CD4-positive, alpha-beta T cell (primary cell): Measurements from ENCODE around the gene TMEM81. TPM values are rescaled to one million over a fixed set of nuclear protein-coding genes. Genes with fewer than 3 reads are reported as not detected.

Experiments used
- ATAC-seq: fragments of 200-7000 bp; cut with Tn5 transposase; one replicate; pipeline ENCODE4 v1.10.0; 2022; ENCODE audit warnings: mild to moderate bottlenecking; ENCODE audit not compliant: poor library complexity
- CTCF ChIA-PET: fragments of 350-600 bp; sonication (Branson Sonifier 250); formaldehyde crosslinking; loops from one replicate; lab custom pipeline; 2021; ENCODE audit warnings: antibody characterized with exemption, inconsistent platforms; lab: Charles Lee
- POLR2A ChIA-PET: fragments of 350-600 bp; sonication (Branson Sonifier 250); formaldehyde crosslinking; loops from one replicate; lab custom pipeline; 2021; ENCODE audit warnings: antibody characterized with exemption, inconsistent platforms; lab: Charles Lee
- DNase-seq, 14 experiments: peaks; one replicate each; pipeline ENCODE4 v3.0.0-alpha.2; 2013 to 2020; ENCODE audit warnings: mixed read lengths in 2 of 14
- H3K27ac ChIP-seq, 2 donors: one replicate each; pipeline versions ENCODE4 v1.5.1 to v1.7.0; 2013; ENCODE audit warnings: low read length in 2 of 2, low read depth in 1 of 2, mild to moderate bottlenecking in 1 of 2
- H3K27me3 ChIP-seq, 2 experiments: 1 replicate in 1 of 2; 2 replicates in 1 of 2; pipeline versions ENCODE4 v1.6.1 to v1.7.0; 2013; ENCODE audit warnings: low read length in 2 of 2, control low read depth in 1 of 2, mild to moderate bottlenecking in 1 of 2, moderate library complexity in 1 of 2; ENCODE audit not compliant: insufficient read depth in 2 of 2, control insufficient read depth in 1 of 2
- H3K36me3 ChIP-seq: one replicate; pipeline ENCODE4 v1.6.1; 2013; ENCODE audit warnings: low read length, control low read depth; ENCODE audit not compliant: insufficient read depth
- H3K4me1 ChIP-seq: one replicate; pipeline ENCODE4 v1.6.1; 2013; ENCODE audit warnings: low read length, control low read depth; ENCODE audit not compliant: insufficient read depth
- H3K4me3 ChIP-seq: one replicate; pipeline ENCODE4 v1.5.1; 2013; ENCODE audit warnings: mild to moderate bottlenecking, low read length, moderate library complexity
- H3K9me3 ChIP-seq, 2 experiments: 1 replicate in 1 of 2; 2 replicates in 1 of 2; pipeline versions ENCODE4 v1.6.1 to v1.7.0; 2013; ENCODE audit warnings: low read length in 2 of 2, mild to moderate bottlenecking in 2 of 2, control low read depth in 1 of 2, moderate library complexity in 1 of 2; ENCODE audit not compliant: control insufficient read depth in 1 of 2, insufficient read depth in 1 of 2
- H3K27ac Mint-ChIP-seq: one replicate; pipeline ENCODE4 v1.8.0; 2020; ENCODE audit warnings: mixed read lengths
- H3K27me3 Mint-ChIP-seq: one replicate; pipeline ENCODE4 v1.8.0; 2021; ENCODE audit warnings: mixed read lengths
- H3K36me3 Mint-ChIP-seq: one replicate; pipeline ENCODE4 v1.8.0; 2021; ENCODE audit warnings: low read depth, mixed read lengths
- H3K4me1 Mint-ChIP-seq: one replicate; pipeline ENCODE4 v1.8.0; 2021; ENCODE audit warnings: low read depth, mixed read lengths
- H3K4me3 Mint-ChIP-seq: one replicate; pipeline ENCODE4 v1.8.0; 2020; ENCODE audit warnings: mild to moderate bottlenecking, mixed read lengths
- H3K9me3 Mint-ChIP-seq: one replicate; pipeline ENCODE4 v1.8.0; 2020; ENCODE audit warnings: mixed read lengths
- intact Hi-C, 2 experiments: fragments of 100-400 bp; cut with DNase I in 1 of 2; cut with micrococcal nuclease in 1 of 2; formaldehyde crosslinking; loops; one replicate each; pipeline versions ENCODE4 v1.15.1 to v1.9.0; 2023 to 2025; cut with DNase I, micrococcal nuclease
- total RNA-seq, 174 experiments: library from RNA in 2 of 174; stranded (reverse) in 2 of 174; gene quantifications; one replicate each; pipeline ENCODE4 v1.2.3 and lab custom pipeline; 2021 to 2026
- TF ChIP-seq, protein P1 (sequence below): fragments of 200-600 bp; IDR thresholded peaks from one replicate; pipeline ENCODE4 v1.8.0; 2022; ENCODE audit warnings: antibody characterized with exemption, mild to moderate bottlenecking

The TMEM81 gene
- total RNA-seq, 2 experiments from 2014 or later = 2.1 to 2.2 TPM

DNA sequence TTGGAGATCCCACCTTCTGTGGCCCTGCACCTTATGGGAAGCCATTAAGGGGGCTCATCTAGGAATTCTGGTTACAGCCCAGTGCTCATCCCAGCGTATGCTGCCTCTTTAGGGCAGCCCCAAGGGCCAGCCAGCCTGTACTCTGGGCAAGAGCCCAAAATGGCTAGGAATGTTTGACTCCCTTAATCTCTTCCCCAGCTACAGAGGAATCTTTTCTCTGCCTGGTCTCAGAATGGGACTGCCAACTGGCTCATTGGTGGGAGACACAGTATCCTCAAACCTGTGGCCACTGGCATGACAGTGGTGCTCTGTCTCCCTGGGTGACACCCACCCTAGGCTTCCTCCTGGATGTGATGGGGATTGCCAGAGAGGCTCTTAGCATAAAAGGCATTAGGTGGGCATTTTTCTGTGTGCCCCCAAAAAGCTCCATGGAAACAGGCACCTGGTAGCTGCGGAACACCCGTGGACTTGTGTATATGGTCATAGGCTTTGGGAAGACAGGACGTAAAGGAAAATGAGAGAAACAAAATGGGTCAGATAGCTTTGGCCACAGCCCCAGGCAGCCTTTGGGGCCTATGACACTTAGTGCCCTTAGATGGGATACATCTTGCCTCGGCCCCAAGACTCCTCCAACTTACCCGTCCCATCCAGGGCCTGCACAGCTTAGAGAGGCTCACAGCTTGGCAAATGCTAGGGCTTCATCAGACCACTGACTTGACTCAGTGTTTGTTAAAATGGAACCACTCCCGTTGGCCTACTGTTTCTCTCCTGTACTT is 6.9 kb downstream of the TMEM81 start:
- H3K4me3 Mint-ChIP-seq = no peak overlapping the region
- H3K4me1 Mint-ChIP-seq = no peaks in the 10 kb centered on the region
- ChIA-PET POLR2A (no interaction called here), CTCF (no interaction called here)
- DNase-seq = no peak
- Histone ChIP-seq H3K27me3 (no peaks in the 10 kb centered on the region), H3K36me3 (no peaks in the 10 kb centered on the region), H3K4me3 (no peak overlapping the region), H3K9me3 (no peaks in the 10 kb centered on the region), H3K27ac (no peak overlapping the region), H3K4me1 (no peaks in the 10 kb centered on the region)
- ATAC-seq = no peak
- no peaks in the 10 kb centered on the region for H3K36me3 Mint-ChIP-seq
- intact Hi-C loops = no loop called here
- no peak overlapping the region for H3K27ac Mint-ChIP-seq
- H3K9me3 Mint-ChIP-seq = no peaks in the 10 kb centered on the region
- TF ChIP-seq, protein P1, sequence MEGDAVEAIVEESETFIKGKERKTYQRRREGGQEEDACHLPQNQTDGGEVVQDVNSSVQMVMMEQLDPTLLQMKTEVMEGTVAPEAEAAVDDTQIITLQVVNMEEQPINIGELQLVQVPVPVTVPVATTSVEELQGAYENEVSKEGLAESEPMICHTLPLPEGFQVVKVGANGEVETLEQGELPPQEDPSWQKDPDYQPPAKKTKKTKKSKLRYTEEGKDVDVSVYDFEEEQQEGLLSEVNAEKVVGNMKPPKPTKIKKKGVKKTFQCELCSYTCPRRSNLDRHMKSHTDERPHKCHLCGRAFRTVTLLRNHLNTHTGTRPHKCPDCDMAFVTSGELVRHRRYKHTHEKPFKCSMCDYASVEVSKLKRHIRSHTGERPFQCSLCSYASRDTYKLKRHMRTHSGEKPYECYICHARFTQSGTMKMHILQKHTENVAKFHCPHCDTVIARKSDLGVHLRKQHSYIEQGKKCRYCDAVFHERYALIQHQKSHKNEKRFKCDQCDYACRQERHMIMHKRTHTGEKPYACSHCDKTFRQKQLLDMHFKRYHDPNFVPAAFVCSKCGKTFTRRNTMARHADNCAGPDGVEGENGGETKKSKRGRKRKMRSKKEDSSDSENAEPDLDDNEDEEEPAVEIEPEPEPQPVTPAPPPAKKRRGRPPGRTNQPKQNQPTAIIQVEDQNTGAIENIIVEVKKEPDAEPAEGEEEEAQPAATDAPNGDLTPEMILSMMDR = no peak
- no peaks in the 10 kb centered on the region for H3K27me3 Mint-ChIP-seq

DNA sequence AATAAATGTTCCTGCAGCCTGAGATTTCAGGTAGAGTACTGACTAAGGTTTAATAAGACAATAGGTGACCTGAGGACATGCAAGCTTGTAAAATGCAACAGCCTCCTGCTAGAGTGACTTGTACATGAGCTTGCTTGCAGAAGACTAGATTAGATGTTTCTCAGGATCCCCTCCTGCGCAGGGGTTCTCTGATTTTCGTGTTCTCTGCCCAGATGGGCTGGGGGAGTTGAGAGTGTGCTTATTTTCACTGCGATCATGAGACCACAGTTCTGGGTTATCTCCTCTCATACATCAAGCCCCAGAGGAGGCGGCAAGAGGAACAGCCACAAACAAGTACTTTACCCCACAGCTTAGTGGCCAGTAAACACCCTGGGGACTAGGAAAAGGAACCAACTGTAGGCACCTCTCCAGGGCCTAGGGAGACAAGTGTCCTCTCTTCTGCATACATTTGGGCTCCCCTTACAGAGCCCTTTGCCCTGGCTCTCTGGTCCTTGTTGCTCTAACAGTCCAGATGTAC is 8.0 kb downstream of the TMEM81 start:
- H3K4me3 Mint-ChIP-seq = no peak overlapping the region
- H3K4me1 ChIP-seq = no peaks in the 10 kb centered on the region
- H3K27ac ChIP-seq = no peak overlapping the region
- no peaks in the 10 kb centered on the region for H3K27me3 Mint-ChIP-seq
- H3K36me3 Mint-ChIP-seq = no peaks in the 10 kb centered on the region
- DNase-seq = no peak
- H3K9me3 ChIP-seq = no peaks in the 10 kb centered on the region
- intact Hi-C loops = no loop called here
- no peaks in the 10 kb centered on the region for H3K27me3 ChIP-seq
- H3K9me3 Mint-ChIP-seq = no peaks in the 10 kb centered on the region
- H3K4me3 ChIP-seq = no peak overlapping the region
- H3K27ac Mint-ChIP-seq = no peak overlapping the region
- no peaks in the 10 kb centered on the region for H3K4me1 Mint-ChIP-seq
- H3K36me3 ChIP-seq = no peaks in the 10 kb centered on the region
- TF ChIP-seq, protein P1 = no peak
- no peak for ATAC-seq
- ChIA-PET POLR2A (no interaction called here), CTCF (no interaction called here)

DNA sequence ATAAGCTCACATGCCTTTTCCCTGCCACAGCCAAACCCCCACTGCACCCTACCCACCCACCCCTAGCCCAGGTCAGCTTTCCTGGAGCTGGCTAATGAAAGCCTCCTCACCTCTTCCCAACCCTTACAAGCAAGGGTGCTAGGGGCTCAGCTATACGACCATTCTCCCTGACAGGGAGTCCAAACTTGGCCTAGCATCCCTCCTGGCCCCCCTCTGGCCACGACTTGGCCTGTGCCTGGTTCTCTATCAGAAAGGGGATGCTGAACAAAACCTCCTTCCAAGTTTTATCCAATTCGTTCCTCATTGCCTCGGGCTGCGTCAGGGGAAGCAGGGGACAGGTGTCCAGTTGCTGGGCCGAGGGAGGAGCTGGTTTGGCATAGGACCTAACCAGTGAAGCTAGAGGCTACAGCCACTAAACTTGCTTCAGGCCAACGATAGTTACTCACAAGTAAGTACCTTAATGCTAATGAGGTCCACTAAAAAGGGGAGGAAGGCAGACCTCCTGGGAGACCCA is 8.6 kb downstream of the TMEM81 start:
- no peak for ATAC-seq
- TF ChIP-seq, protein P1 = no peak
- no peaks in the 10 kb centered on the region for H3K36me3 Mint-ChIP-seq
- ChIA-PET CTCF (no interaction called here), POLR2A (no interaction called here)
- no peaks in the 10 kb centered on the region for H3K27me3 Mint-ChIP-seq
- H3K9me3 Mint-ChIP-seq = no peaks in the 10 kb centered on the region
- no peaks in the 10 kb centered on the region for H3K4me1 Mint-ChIP-seq
- no peak overlapping the region for H3K4me3 Mint-ChIP-seq
- no peaks in the 10 kb centered on the region for H3K4me1 ChIP-seq
- H3K27ac ChIP-seq = no peak overlapping the region
- H3K27ac Mint-ChIP-seq = no peak overlapping the region
- no peaks in the 10 kb centered on the region for H3K36me3 ChIP-seq
- H3K27me3 ChIP-seq = no peaks in the 10 kb centered on the region
- intact Hi-C loops = no loop called here
- no peaks in the 10 kb centered on the region for H3K9me3 ChIP-seq
- no peak for DNase-seq
- H3K4me3 ChIP-seq = no peak overlapping the region
